HCT116 (cell line): Measurements from ENCODE around the gene SLC34A2. TPM values are rescaled to one million over a fixed set of nuclear protein-coding genes. Genes with fewer than 3 reads are reported as not detected.

ENCODE experiments used
- ATAC-seq: fragments of 200-7000 bp; cut with Tn5 transposase; 2 replicates; pipeline ENCODE4 v1.9.1; 2020; ENCODE audit warnings: mild to moderate bottlenecking, moderate library complexity
- BruUV-seq: library from RNA; stranded (reverse); fragments of 400-500 nt; replicated peaks from 2 replicates; lab custom pipeline; 2021; lab: Mats Ljungman, UMichigan
- CTCF ChIA-PET: fragments of 300-600 bp; sonication (Branson Sonifier 250); formaldehyde crosslinking; loops from one replicate; lab custom pipeline; 2021; ENCODE audit warnings: antibody characterized with exemption; lab: Charles Lee
- POLR2A ChIA-PET: fragments of 300-600, 350-600 bp; sonication (Branson Sonifier 250); formaldehyde crosslinking; loops from one replicate; lab custom pipeline; 2021; ENCODE audit warnings: antibody characterized with exemption; lab: Charles Lee
- RAD21 ChIA-PET, 2 experiments: fragments of 300-600 bp; sonication (Branson Sonifier 250); formaldehyde crosslinking; loops; one replicate each; lab custom pipeline; 2023; ENCODE audit warnings: low total read pairs in 2 of 2; ENCODE audit not compliant: uncharacterized antibody in 2 of 2, unreplicated experiment in 2 of 2, low non-redundant PET in 1 of 2; lab: Charles Lee
- DNase-seq: peaks from one replicate; pipeline ENCODE4 v3.0.0-alpha.2; 2010; ENCODE audit warnings: low read depth, low spot score
- H2AFZ ChIP-seq: fragments of 200-600 bp; shearing (Covaris generic), sonication (generic); 2 replicates; pipeline ENCODE4 v1.6.1; 2017; ENCODE audit warnings: low read depth, mixed run types, mixed read lengths, antibody characterized with exemption, low read length; ENCODE audit not compliant: poor library complexity, severe bottlenecking
- H3K27ac ChIP-seq: 2 replicates; pipeline ENCODE4 v1.5.1; 2012; ENCODE audit warnings: low read depth, low read length
- H3K27me3 ChIP-seq: fragments of 200-600 bp; sonication (generic); 2 replicates; pipeline ENCODE4 v1.6.1; 2016; ENCODE audit warnings: mixed run types, low read length, mixed read lengths; ENCODE audit not compliant: insufficient read depth
- H3K36me3 ChIP-seq, 2 experiments: fragments of 200-500 bp in 1 of 2; fragments of 200-600 bp in 1 of 2; sonication (Bioruptor generic) in 1 of 2; sonication (generic) in 1 of 2; 2 replicates each; pipeline versions ENCODE4 v1.5.1 to v1.6.1; 2014 to 2016; ENCODE audit warnings: low read length in 2 of 2, inconsistent platforms in 1 of 2, mixed read lengths in 1 of 2, mixed run types in 1 of 2; ENCODE audit not compliant: insufficient read depth in 2 of 2, control insufficient read depth in 1 of 2
- H3K4me1 ChIP-seq, 2 experiments: fragments of 200-600 bp in 1 of 2; sonication (generic) in 1 of 2; 2 replicates each; pipeline versions ENCODE4 v1.5.1 to v1.6.1; 2012 to 2017; ENCODE audit warnings: low read length in 2 of 2, inconsistent platforms in 1 of 2, mild to moderate bottlenecking in 1 of 2, mixed read lengths in 1 of 2, mixed run types in 1 of 2, moderate library complexity in 1 of 2; ENCODE audit not compliant: insufficient read depth in 2 of 2, control insufficient read depth in 1 of 2
- H3K4me2 ChIP-seq: fragments of 200-600 bp; sonication (generic); 2 replicates; pipeline ENCODE4 v1.6.1; 2017; ENCODE audit warnings: mixed run types, low read length, mixed read lengths
- H3K4me3 ChIP-seq, 2 experiments: fragments of 200-600 bp in 1 of 2; sonication (generic) in 1 of 2; replicated peaks in 1 of 2; 2 replicates each; pipeline ENCODE4 v1.5.1; 2011 to 2016; ENCODE audit warnings: low read length in 2 of 2, control low read depth in 1 of 2, low read depth in 1 of 2, mild to moderate bottlenecking in 1 of 2, mixed read lengths in 1 of 2, mixed run types in 1 of 2
- H3K79me2 ChIP-seq: fragments of 200-600 bp; sonication (generic); 2 replicates; pipeline ENCODE4 v1.6.1; 2017; ENCODE audit warnings: mild to moderate bottlenecking, mixed run types, low read length, moderate library complexity, mixed read lengths; ENCODE audit not compliant: insufficient read depth
- H3K9ac ChIP-seq: fragments of 200-600 bp; sonication (generic); 2 replicates; pipeline ENCODE4 v1.6.1; 2016; ENCODE audit warnings: low read length, mixed read lengths
- H3K9me2 ChIP-seq: fragments of 200-600 bp; sonication (generic), shearing (Covaris generic); 2 replicates; pipeline ENCODE4 v1.6.1; 2017; ENCODE audit warnings: mixed run types, mild to moderate bottlenecking, moderate library complexity; ENCODE audit not compliant: insufficient read depth
- H3K9me3 ChIP-seq, 2 experiments: fragments of 200-500 bp in 1 of 2; fragments of 200-600 bp in 1 of 2; sonication (Bioruptor generic) in 1 of 2; sonication (generic) in 1 of 2; 2 replicates each; pipeline ENCODE4 v1.6.1; 2014 to 2017; ENCODE audit warnings: low read length in 2 of 2, mixed read lengths in 2 of 2, inconsistent platforms in 1 of 2, low read depth in 1 of 2, mild to moderate bottlenecking in 1 of 2, mixed run types in 1 of 2, moderate library complexity in 1 of 2; ENCODE audit not compliant: control insufficient read depth in 1 of 2, insufficient read depth in 1 of 2
- H4K20me1 ChIP-seq: fragments of 200-600 bp; sonication (generic), shearing (Covaris generic); 2 replicates; pipeline ENCODE4 v1.6.1; 2017; ENCODE audit warnings: mixed run types, mild to moderate bottlenecking, moderate library complexity; ENCODE audit not compliant: insufficient read depth
- CTCF ChIP-seq, 3 experiments: fragments of 200-600 bp in 1 of 3; sonication (generic) in 1 of 3; IDR thresholded peaks in 2 of 3; conservative IDR thresholded peaks in 1 of 3; 2 replicates each; pipeline ENCODE4 v1.5.1; 2012 to 2017; ENCODE audit warnings: low read depth in 2 of 3, low read length in 2 of 3, antibody characterized with exemption in 1 of 3, borderline replicate concordance in 1 of 3, control low read depth in 1 of 3, mild to moderate bottlenecking in 1 of 3, mixed read lengths in 1 of 3, mixed run types in 1 of 3, moderate library complexity in 1 of 3; ENCODE audit not compliant: insufficient read depth in 1 of 3
- EZH2 ChIP-seq: fragments of 200-600 bp; sonication (generic); IDR thresholded peaks from 2 replicates; pipeline ENCODE4 v1.6.1; 2017; ENCODE audit warnings: antibody characterized with exemption, mixed run types
- MAX ChIP-seq: IDR thresholded peaks from 2 replicates; pipeline ENCODE4 v1.6.1; 2012
- POLR2AphosphoS5 ChIP-seq: IDR thresholded peaks from 2 replicates; pipeline ENCODE4 v1.6.1; 2011; ENCODE audit warnings: mild to moderate bottlenecking, low read depth, low read length, moderate library complexity
- SIN3A ChIP-seq: IDR thresholded peaks from 2 replicates; pipeline ENCODE4 v1.6.1; 2012; ENCODE audit warnings: low read depth
- TCF7L2 ChIP-seq: IDR thresholded peaks from 2 replicates; pipeline ENCODE4 v1.7.0; 2011; ENCODE audit warnings: borderline replicate concordance, inconsistent platforms; ENCODE audit not compliant: insufficient read depth, insufficient read length; ENCODE audit errors: extremely low read depth
- YY1 ChIP-seq: IDR thresholded peaks from 2 replicates; pipeline ENCODE4 v1.6.1; 2011; ENCODE audit warnings: low read length, low read depth, moderate library complexity, mild to moderate bottlenecking; ENCODE audit not compliant: insufficient replicate concordance; ENCODE audit errors: extremely low read depth
- ZFX ChIP-seq: fragments of 450-650 bp; IDR thresholded peaks from 2 replicates; pipeline ENCODE4 v1.6.1; 2017
- intact Hi-C: fragments of 100-400 bp; cut with micrococcal nuclease; formaldehyde crosslinking; loops from 2 replicates; pipeline ENCODE4 v1.10.0; 2022
- total RNA-seq: library from RNA; stranded (reverse); gene quantifications from one replicate; pipeline ENCODE4 v1.2.1, GENCODE V29; 2021; ENCODE audit not compliant: unreplicated experiment
- TF ChIP-seq, protein P1 (sequence below): IDR thresholded peaks from 2 replicates; pipeline ENCODE4 v1.6.1; 2011; ENCODE audit warnings: mild to moderate bottlenecking, low read length, moderate library complexity; ENCODE audit not compliant: insufficient replicate concordance; ENCODE audit errors: extremely low read depth

Gene SLC34A2
- total RNA-seq, 1 experiment from 2014 or later, result 2.2 TPM

- no peak for TF ChIP-seq MAX
Observed at GRCh38 chr4:25654031-25654970, 1.4 kb upstream of the SLC34A2 start (continued).

DNA sequence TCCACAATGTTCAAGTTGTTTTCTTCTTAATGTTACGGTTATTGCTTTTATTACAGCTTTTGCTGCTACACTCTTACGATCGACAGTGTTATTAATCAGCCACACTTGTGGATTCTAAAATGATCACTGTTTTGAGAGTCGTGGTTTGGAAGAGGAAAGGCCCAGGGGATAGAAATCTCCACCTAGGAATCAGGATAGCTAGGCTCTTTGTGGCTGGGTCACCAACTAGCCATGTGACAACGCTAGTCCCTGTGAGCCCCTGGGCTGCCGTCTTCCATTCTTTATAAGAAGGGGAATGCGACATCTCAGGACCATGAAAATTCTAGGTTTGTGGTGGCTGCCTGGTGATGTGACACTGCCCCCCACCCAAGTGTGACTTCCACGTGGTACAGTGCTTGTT, 380 bp downstream of the SLC34A2 start:
- Histone ChIP-seq H4K20me1 (no peaks in the 10 kb centered on the region), H3K4me1 (peaks cover 0 to 6% of the 10 kb centered on the region in 2 experiments; a peak in 1 of 4 replicates), H3K9ac (no peak overlapping the region), H3K4me2 (no peak overlapping the region), H3K79me2 (no peaks in the 10 kb centered on the region), H3K9me2 (no peaks in the 10 kb centered on the region), H3K27ac (no peak overlapping the region), H3K9me3 (no peaks in the 10 kb centered on the region), H3K36me3 (no peaks in the 10 kb centered on the region), H3K27me3 (no peaks in the 10 kb centered on the region), H3K4me3 (no peak overlapping the region), H2AFZ (no peak overlapping the region)
- TF ChIP-seq, protein P1, sequence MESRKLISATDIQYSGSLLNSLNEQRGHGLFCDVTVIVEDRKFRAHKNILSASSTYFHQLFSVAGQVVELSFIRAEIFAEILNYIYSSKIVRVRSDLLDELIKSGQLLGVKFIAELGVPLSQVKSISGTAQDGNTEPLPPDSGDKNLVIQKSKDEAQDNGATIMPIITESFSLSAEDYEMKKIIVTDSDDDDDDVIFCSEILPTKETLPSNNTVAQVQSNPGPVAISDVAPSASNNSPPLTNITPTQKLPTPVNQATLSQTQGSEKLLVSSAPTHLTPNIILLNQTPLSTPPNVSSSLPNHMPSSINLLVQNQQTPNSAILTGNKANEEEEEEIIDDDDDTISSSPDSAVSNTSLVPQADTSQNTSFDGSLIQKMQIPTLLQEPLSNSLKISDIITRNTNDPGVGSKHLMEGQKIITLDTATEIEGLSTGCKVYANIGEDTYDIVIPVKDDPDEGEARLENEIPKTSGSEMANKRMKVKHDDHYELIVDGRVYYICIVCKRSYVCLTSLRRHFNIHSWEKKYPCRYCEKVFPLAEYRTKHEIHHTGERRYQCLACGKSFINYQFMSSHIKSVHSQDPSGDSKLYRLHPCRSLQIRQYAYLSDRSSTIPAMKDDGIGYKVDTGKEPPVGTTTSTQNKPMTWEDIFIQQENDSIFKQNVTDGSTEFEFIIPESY, result no peak
- TF ChIP-seq EZH2 (no peak), ZFX (no peak), YY1 (no peak), SIN3A (no peak), POLR2AphosphoS5 (no peak), CTCF (IDR thresholded peaks at IDR 0.05 in 2 of 3, conservative IDR thresholded peaks at IDR 0.05 in 1 of 3; ENCODE audit: borderline replicate concordance in 1 of 3, insufficient read depth in 1 of 3, low read depth in 2 of 3, low read length in 2 of 3) (no peak), TCF7L2 (no peak)
- DNase-seq, result no peak
- intact Hi-C loops, result no loop called here
- ChIA-PET POLR2A (no interaction called here), RAD21 (no interaction called here), CTCF (no interaction called here)
- ATAC-seq, result no peak
- no TSS peak for BruUV-seq
